GM10266 (cell line): ENCODE measurements around the gene TBC1D22A.

ENCODE experiments used
- DNase-seq: peaks from one replicate; pipeline ENCODE4 v3.0.0; 2012; ENCODE audit errors: extremely low spot score
- CTCF ChIP-seq: IDR thresholded peaks from 2 replicates; pipeline ENCODE4 v1.5.1; 2012; ENCODE audit warnings: mild to moderate bottlenecking, low read depth; ENCODE audit not compliant: control insufficient read depth, insufficient read depth; ENCODE audit errors: missing control alignments

TBC1D22A gene

GRCh38 chr22:47007496-47007895 is 245.0 kb downstream of the TBC1D22A start:
- TF ChIP-seq CTCF, result no peak
- DNase-seq, result no peak

GRCh38 chr22:47008208-47008885 is 245.9 kb downstream of the TBC1D22A start:
- no peak for TF ChIP-seq CTCF
- DNase-seq, result no peak

- DNase-seq, result no peak
- TF ChIP-seq CTCF, result no peak
Measured at GRCh38 chr22:47009304-47010101, 247.1 kb downstream of the TBC1D22A start.

GRCh38 chr22:47010211-47010610 is 247.8 kb downstream of the TBC1D22A start:
- DNase-seq, result no peak
- no peak for TF ChIP-seq CTCF

- TF ChIP-seq CTCF, result no peak
Measured at GRCh38 chr22:47011131-47011858, 248.8 kb downstream of the TBC1D22A start.

GRCh38 chr22:47011859-47012258 is 249.4 kb downstream of the TBC1D22A start:
- no peak for DNase-seq
- TF ChIP-seq CTCF, result no peak

More at GRCh38 chr22:47011131-47011858, 248.8 kb downstream of the TBC1D22A start:
- no peak for DNase-seq
